Measurements from ENCODE around the gene OLFM1. TPM values are rescaled to one million over a fixed set of nuclear protein-coding genes. Genes with fewer than 3 reads are reported as not detected.
A peak's percentile ranks its signal among the peaks of the same experiment; 100 is the strongest.

Gene OLFM1
- polyA plus RNA-seq, 1 experiment = 1.5 TPM

DNA sequence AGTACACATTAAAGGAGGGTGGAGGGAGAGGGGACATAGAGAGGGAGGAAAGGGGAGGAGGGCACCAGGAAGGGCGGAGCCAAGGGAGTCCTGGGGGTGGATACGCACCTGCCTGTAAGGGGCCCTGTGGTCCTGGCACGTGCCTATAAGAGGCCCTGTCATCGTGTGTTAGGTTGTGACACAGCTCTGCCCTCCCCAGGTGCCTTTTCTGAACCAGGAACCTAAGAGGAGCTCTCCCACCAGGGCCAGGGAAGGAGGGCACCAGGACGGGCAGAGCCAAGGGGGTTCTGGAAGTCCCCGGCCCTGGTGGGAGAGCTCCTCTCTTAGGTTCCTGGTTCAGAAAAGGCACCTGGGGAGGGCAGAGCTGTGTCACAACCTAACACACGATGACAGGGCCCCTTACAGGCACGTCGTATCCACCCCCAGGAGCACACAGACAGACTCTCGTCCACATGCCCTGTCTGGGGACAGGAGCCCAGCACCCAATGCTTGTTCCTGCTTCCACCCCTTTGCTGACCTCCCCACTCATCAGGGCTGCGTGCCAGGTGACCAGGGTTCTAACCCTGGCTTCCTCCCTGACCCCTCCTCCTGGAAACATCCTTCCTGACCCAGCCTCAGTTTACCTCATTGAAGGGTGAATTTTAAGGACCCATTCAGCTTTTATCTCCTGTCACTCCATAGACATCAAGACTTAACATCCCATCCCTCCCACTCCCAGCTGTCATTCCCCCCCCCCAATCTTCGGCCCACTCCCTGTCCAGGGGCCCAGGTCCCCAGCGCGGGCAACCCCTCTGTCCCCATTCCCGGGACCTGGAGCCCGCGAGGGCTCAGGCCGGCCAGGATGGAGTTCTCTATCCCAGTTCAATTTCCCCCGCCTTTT lies 12.9 kb upstream of the OLFM1 start:
- Histone ChIP-seq H3K27me3 (ENCODE audit: control insufficient read depth, insufficient read depth, low read length) (peaks cover 5% of the 10 kb centered on the region), H3K4me3 (ENCODE audit: low read depth, low read length) (peak overlapping the region; percentile 36), H3K36me3 (ENCODE audit: control insufficient read depth, insufficient read depth, low read length) (no peaks in the 10 kb centered on the region)
- TF ChIP-seq, protein P1, sequence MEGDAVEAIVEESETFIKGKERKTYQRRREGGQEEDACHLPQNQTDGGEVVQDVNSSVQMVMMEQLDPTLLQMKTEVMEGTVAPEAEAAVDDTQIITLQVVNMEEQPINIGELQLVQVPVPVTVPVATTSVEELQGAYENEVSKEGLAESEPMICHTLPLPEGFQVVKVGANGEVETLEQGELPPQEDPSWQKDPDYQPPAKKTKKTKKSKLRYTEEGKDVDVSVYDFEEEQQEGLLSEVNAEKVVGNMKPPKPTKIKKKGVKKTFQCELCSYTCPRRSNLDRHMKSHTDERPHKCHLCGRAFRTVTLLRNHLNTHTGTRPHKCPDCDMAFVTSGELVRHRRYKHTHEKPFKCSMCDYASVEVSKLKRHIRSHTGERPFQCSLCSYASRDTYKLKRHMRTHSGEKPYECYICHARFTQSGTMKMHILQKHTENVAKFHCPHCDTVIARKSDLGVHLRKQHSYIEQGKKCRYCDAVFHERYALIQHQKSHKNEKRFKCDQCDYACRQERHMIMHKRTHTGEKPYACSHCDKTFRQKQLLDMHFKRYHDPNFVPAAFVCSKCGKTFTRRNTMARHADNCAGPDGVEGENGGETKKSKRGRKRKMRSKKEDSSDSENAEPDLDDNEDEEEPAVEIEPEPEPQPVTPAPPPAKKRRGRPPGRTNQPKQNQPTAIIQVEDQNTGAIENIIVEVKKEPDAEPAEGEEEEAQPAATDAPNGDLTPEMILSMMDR (IDR thresholded peaks at IDR 0.05; ENCODE audit: insufficient read depth, low read depth, low read length) = no peak
- POLR2A ChIA-PET = no interaction called here
- CTCF ChIA-PET = interaction anchor here (0.9 to 1.3 kb wide), 2 partner anchors 12 to 36 kb away, joined by 3 read pairs; no protein-coding TSS in a partner anchor
- no peak for DNase-seq (ENCODE audit: low read depth)

DNA sequence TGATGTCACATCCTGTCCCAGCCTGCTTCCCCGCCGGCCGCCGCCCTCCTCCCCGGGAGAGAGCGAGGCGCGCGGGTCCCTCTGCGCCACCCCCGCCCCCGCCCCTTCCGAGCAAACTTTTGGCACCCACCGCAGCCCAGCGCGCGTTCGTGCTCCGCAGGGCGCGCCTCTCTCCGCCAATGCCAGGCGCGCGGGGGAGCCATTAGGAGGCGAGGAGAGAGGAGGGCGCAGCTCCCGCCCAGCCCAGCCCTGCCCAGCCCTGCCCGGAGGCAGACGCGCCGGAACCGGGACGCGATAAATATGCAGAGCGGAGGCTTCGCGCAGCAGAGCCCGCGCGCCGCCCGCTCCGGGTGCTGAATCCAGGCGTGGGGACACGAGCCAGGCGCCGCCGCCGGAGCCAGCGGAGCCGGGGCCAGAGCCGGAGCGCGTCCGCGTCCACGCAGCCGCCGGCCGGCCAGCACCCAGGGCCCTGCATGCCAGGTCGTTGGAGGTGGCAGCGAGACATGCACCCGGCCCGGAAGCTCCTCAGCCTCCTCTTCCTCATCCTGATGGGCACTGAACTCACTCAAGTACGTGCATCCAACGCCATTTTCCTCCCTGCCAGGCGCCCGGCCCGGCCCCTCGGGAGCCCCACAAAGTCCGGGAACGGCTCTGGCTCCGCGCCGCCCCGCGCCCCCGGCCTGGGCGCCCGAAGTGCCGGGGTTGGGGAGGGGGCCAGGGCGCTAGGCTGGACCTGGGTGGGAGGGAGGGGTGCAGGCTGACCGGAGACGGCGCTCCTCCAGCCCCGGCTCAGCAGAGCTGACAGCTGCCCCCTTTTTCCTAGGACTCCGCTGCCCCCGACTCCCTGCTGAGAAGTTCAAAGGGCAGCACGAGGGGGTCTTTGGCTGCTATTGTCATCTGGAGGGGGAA lies 12.0 kb upstream of the OLFM1 start:
- no peak for DNase-seq (ENCODE audit: low read depth)
- H3K36me3 ChIP-seq (ENCODE audit: control insufficient read depth, insufficient read depth, low read length) = no peaks in the 10 kb centered on the region
- POLR2A ChIA-PET = no interaction called here
- CTCF ChIA-PET = no interaction called here
- peak overlapping the region; percentile 36 for H3K4me3 ChIP-seq (ENCODE audit: low read depth, low read length)
- TF ChIP-seq, protein P1 (IDR thresholded peaks at IDR 0.05; ENCODE audit: insufficient read depth, low read depth, low read length) = no peak
- H3K27me3 ChIP-seq (ENCODE audit: control insufficient read depth, insufficient read depth, low read length) = peaks cover 3% of the 10 kb centered on the region

DNA sequence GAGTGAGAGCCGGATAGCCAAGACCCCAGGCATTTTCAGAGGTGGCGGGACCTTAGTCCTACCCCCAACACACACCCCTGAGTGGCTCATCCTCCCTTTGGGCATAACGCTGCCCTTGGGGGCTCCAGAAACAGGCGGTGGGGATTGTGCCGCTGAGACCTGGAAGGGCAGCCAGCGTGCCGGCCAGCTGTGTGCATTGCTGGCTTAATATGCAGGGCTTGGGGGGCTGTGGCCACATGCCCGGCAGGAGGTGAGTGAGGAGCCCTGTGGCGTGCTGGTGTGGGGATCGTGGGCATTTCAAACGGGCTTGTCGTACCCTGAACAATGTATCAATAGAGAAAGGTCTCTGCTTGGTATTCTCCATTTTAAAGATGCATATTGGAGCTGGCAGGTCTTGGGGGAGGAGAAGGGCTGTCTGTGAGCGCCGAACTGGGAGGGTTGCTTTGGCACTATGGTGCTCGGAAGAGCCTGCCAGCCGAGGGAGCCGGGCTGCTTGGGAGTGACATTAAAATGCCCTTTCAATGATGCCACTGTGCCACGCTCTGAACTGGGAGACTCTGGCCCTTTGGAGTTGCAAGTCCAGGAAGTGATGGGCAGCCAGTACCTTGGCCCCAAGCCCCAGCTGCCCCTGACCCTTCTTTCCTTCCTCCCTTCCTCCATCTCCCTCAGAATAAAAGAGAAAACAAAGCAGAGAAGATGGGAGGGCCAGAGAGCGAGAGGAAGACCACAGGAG lies 11.2 kb upstream of the OLFM1 start:
- Histone ChIP-seq H3K4me3 (ENCODE audit: low read depth, low read length) (no peak overlapping the region), H3K36me3 (ENCODE audit: control insufficient read depth, insufficient read depth, low read length) (no peaks in the 10 kb centered on the region), H3K27me3 (ENCODE audit: control insufficient read depth, insufficient read depth, low read length) (peaks cover 3% of the 10 kb centered on the region)
- CTCF ChIA-PET = no interaction called here
- POLR2A ChIA-PET = no interaction called here
- TF ChIP-seq, protein P1 (IDR thresholded peaks at IDR 0.05; ENCODE audit: insufficient read depth, low read depth, low read length) = no peak
- no peak for DNase-seq (ENCODE audit: low read depth)

DNA sequence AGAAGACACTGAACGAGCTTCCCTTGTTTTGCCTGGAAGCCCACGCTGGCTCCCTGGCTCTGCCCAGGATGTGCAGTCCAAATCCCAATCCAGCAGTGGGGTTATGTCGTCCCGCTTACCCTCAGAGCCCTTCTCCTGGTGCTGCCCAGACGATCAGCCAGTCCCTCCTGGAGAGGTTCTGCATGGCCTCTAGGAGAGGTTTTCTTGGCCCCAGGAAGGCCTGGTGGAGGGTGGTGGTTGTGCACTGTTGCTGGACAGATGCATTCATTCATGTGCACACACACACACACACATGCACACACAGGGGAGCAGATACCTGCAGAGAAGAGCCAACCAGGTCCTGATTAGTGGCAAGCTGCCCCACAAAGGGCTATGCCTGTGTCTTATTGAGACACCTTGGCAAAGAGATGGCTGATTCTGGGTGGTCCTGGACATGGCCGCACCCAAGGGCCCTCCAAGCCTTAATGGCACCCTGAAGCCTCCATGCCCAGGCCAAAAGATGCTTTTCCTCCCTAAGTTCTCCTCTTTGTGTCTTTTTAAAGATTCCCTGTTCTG lies 10.5 kb upstream of the OLFM1 start:
- H3K36me3 ChIP-seq (ENCODE audit: control insufficient read depth, insufficient read depth, low read length) = no peaks in the 10 kb centered on the region
- DNase-seq (ENCODE audit: low read depth) = no peak
- H3K4me3 ChIP-seq (ENCODE audit: low read depth, low read length) = no peak overlapping the region
- H3K27me3 ChIP-seq (ENCODE audit: control insufficient read depth, insufficient read depth, low read length) = peaks cover 3% of the 10 kb centered on the region
- TF ChIP-seq, protein P1 (IDR thresholded peaks at IDR 0.05; ENCODE audit: insufficient read depth, low read depth, low read length) = no peak
- POLR2A ChIA-PET = no interaction called here
- CTCF ChIA-PET = no interaction called here
